Ecto neural progenitor cell (in vitro differentiated cells): ENCODE data around the gene VPREB1.
A peak's percentile ranks its signal among the peaks of the same experiment; 100 is the strongest.
"Not testable (repeated sequence)": the region's sequence is repeated elsewhere in the genome, so short reads cannot be mapped to it uniquely, and the experiment has no call there.

Source experiments
- DNase-seq: peaks from one replicate; pipeline ENCODE4 v3.0.0-alpha.2; 2018; ENCODE audit warnings: low spot score

The VPREB1 gene

GRCh38 chr22:22246706-22247105 lies 2.1 kb downstream of the VPREB1 start:
- DNase-seq: peak; percentile 24

GRCh38 chr22:22248878-22249277 lies 4.3 kb downstream of the VPREB1 start:
- peak; percentile 12 for DNase-seq

GRCh38 chr22:22250651-22251050 lies 6.1 kb downstream of the VPREB1 start:
- not testable (repeated sequence) for DNase-seq

GRCh38 chr22:22256133-22256532 lies 11.5 kb downstream of the VPREB1 start:
- DNase-seq: not testable (repeated sequence)

- not testable (repeated sequence) for DNase-seq
Measured at GRCh38 chr22:22258597-22259415, 14.2 kb downstream of the VPREB1 start.

GRCh38 chr22:22260169-22260568 lies 15.6 kb downstream of the VPREB1 start:
- not testable (repeated sequence) for DNase-seq

- not testable (repeated sequence) for DNase-seq
Measured at GRCh38 chr22:22260586-22260985, 16.0 kb downstream of the VPREB1 start.

- DNase-seq: not testable (repeated sequence)
Measured at GRCh38 chr22:22262332-22263074, 17.9 kb downstream of the VPREB1 start.

- DNase-seq: not testable (repeated sequence)
Measured at GRCh38 chr22:22263823-22264222, 19.2 kb downstream of the VPREB1 start.

GRCh38 chr22:22270036-22270676 lies 25.6 kb downstream of the VPREB1 start:
- not testable (repeated sequence) for DNase-seq

GRCh38 chr22:22277423-22277822 lies 32.8 kb downstream of the VPREB1 start:
- not testable (repeated sequence) for DNase-seq

- DNase-seq: not testable (repeated sequence)
Measured at GRCh38 chr22:22284962-22285756, 40.6 kb downstream of the VPREB1 start.

- DNase-seq: not testable (repeated sequence)
Measured at GRCh38 chr22:22286390-22287105, 42.0 kb downstream of the VPREB1 start.

- not testable (repeated sequence) for DNase-seq
Measured at GRCh38 chr22:22287106-22287626, 42.6 kb downstream of the VPREB1 start.

GRCh38 chr22:22289666-22290065 lies 45.1 kb downstream of the VPREB1 start:
- not testable (repeated sequence) for DNase-seq

GRCh38 chr22:22291129-22291806 lies 46.7 kb downstream of the VPREB1 start:
- not testable (repeated sequence) for DNase-seq

- not testable (repeated sequence) for DNase-seq
Measured at GRCh38 chr22:22292656-22293055, 48.1 kb downstream of the VPREB1 start.

GRCh38 chr22:22293436-22293835 lies 48.9 kb downstream of the VPREB1 start:
- DNase-seq: not testable (repeated sequence)

- DNase-seq: not testable (repeated sequence)
Measured at GRCh38 chr22:22294641-22295040, 50.1 kb downstream of the VPREB1 start.
